Lung (tissue), 12 donors: ENCODE results near the gene TBX4. TPM values are rescaled to one million over a fixed set of nuclear protein-coding genes. Genes with fewer than 3 reads are reported as not detected.
"Not testable (repeated sequence)": the region's sequence is repeated elsewhere in the genome, so short reads cannot be mapped to it uniquely, and the experiment has no call there.

ENCODE experiments used
- ATAC-seq: fragments of 200-7000 bp; cut with Tn5 transposase; one replicate; pipeline ENCODE4 v1.9.1; 2020; ENCODE audit warnings: moderate number of reproducible peaks; ENCODE audit not compliant: insufficient read depth, low FRiP score
- DNase-seq, 3 donors: peaks; one replicate each; pipeline ENCODE4 v3.0.0-alpha.2; 2013 to 2017
- H3K27ac ChIP-seq, 2 donors: one replicate each; pipeline ENCODE4 v1.5.1; 2013; ENCODE audit warnings: mild to moderate bottlenecking in 2 of 2, moderate library complexity in 2 of 2, control low read depth in 1 of 2, inconsistent platforms in 1 of 2, low read depth in 1 of 2, low read length in 1 of 2
- H3K27me3 ChIP-seq, 3 donors: one replicate each; pipeline ENCODE4 v1.5.1; 2013; ENCODE audit warnings: low read length in 2 of 3; ENCODE audit not compliant: control insufficient read depth in 3 of 3, insufficient read depth in 3 of 3
- H3K36me3 ChIP-seq, 4 donors: one replicate each; pipeline ENCODE4 v1.5.1; 2013; ENCODE audit warnings: low read length in 4 of 4, mild to moderate bottlenecking in 1 of 4, moderate library complexity in 1 of 4; ENCODE audit not compliant: control insufficient read depth in 4 of 4, insufficient read depth in 4 of 4
- H3K4me1 ChIP-seq, 5 donors: one replicate each; pipeline ENCODE4 v1.5.1; 2013; ENCODE audit warnings: low read length in 5 of 5, mild to moderate bottlenecking in 2 of 5, moderate library complexity in 1 of 5; ENCODE audit not compliant: control insufficient read depth in 5 of 5, insufficient read depth in 5 of 5
- H3K4me3 ChIP-seq: one replicate; pipeline ENCODE4 v1.5.1; 2013; ENCODE audit warnings: mild to moderate bottlenecking, control low read depth, moderate library complexity
- H3K9ac ChIP-seq, 2 donors: one replicate each; pipeline ENCODE4 v1.5.1; 2013; ENCODE audit warnings: low read length in 2 of 2, control low read depth in 1 of 2; ENCODE audit not compliant: insufficient read depth in 1 of 2
- H3K9me3 ChIP-seq, 4 donors: one replicate each; pipeline ENCODE4 v1.5.1; 2013; ENCODE audit warnings: low read length in 3 of 4, mild to moderate bottlenecking in 1 of 4, moderate library complexity in 1 of 4; ENCODE audit not compliant: control insufficient read depth in 4 of 4, insufficient read depth in 3 of 4
- CTCF ChIP-seq: IDR thresholded peaks from 2 replicates; pipeline ENCODE4 v1.5.1; 2012; ENCODE audit warnings: mild to moderate bottlenecking; ENCODE audit errors: control extremely low read depth, extremely low read depth
- WGBS, 2 donors: extraction: QIAGEN DNeasy Blood & Tissue Kit; methylation state at CpG; one replicate each; pipeline ENCODE4 v1.1.7; 2013; 5-methylcytosine and 5-hydroxymethylcytosine counted together
- polyA plus RNA-seq, 2 donors: library from polyadenylated mRNA; stranded (reverse); fragments of 200-250 nt; gene quantifications; one replicate each; pipeline ENCODE4 v1.2.1, GENCODE V29; 2013
- total RNA-seq, 2 donors: library from RNA; depleted of rRNA in 1 of 2; stranded (reverse); fragments of >200 nt in 1 of 2; gene quantifications; one replicate each; pipeline ENCODE4 v1.2.1, GENCODE V29; 2014 to 2021
- donor health status: control.
- donor health status: control.
- donor health status: Bipolar disorder and iron deficiency.
- donor health status: healthy.
- donor health status: DM: yes; HTN: yes; CAD: no.

TBX4 gene
- total and polyA plus RNA-seq, 4 donors: 6.1 to 53.7 (median 22.0) TPM

GRCh38 chr17:61436995-61437704 is 15.1 kb upstream of the TBX4 start:
- Histone ChIP-seq H3K27me3 (no peaks in the 10 kb centered on the region), H3K36me3 (no peaks in the 10 kb centered on the region), H3K9me3 (peaks cover 0 to 8% (median 7%) of the 10 kb centered on the region in 4 donors), H3K27ac (no peak overlapping the region), H3K9ac (no peak overlapping the region), H3K4me1 (no peaks in the 10 kb centered on the region), H3K4me3 (no peak overlapping the region)
- TF ChIP-seq CTCF: no peak
- DNase-seq (no peak), ATAC-seq (no peak)

GRCh38 chr17:61440697-61441096 is 11.5 kb upstream of the TBX4 start:
- no peak for TF ChIP-seq CTCF
- DNase-seq: no peak
- Histone ChIP-seq H3K27ac (no peak overlapping the region), H3K4me3 (no peak overlapping the region), H3K27me3 (no peaks in the 10 kb centered on the region), H3K9ac (no peak overlapping the region), H3K9me3 (peaks cover 0 to 7% (median 6%) of the 10 kb centered on the region in 4 donors), H3K4me1 (no peaks in the 10 kb centered on the region), H3K36me3 (no peaks in the 10 kb centered on the region)
- ATAC-seq: no peak

GRCh38 chr17:61441507-61441906 is 10.7 kb upstream of the TBX4 start:
- not testable (repeated sequence) for H3K27ac ChIP-seq, H3K27me3 ChIP-seq, H3K9me3 ChIP-seq, H3K36me3 ChIP-seq, H3K9ac ChIP-seq, H3K4me3 ChIP-seq, H3K4me1 ChIP-seq, DNase-seq, ATAC-seq
- 92 to 95% methylated on average over 6 of the region's 6 CpGs for WGBS, 2 donors

GRCh38 chr17:61442136-61442775 is 10.0 kb upstream of the TBX4 start:
- ATAC-seq (no peak), DNase-seq (no peak)
- Histone ChIP-seq H3K4me1 (no peaks in the 10 kb centered on the region), H3K9me3 (peaks cover 0 to 7% (median 4%) of the 10 kb centered on the region in 4 donors), H3K4me3 (no peak overlapping the region), H3K27me3 (no peaks in the 10 kb centered on the region), H3K36me3 (no peaks in the 10 kb centered on the region), H3K9ac (no peak overlapping the region), H3K27ac (no peak overlapping the region)
- 70 to 73% methylated on average over 4 of the region's 4 CpGs for WGBS, 2 donors
- TF ChIP-seq CTCF: no peak
